GM18499 (cell line): ENCODE results near the gene S100A2.

Source experiments
- ATAC-seq: cut with Tn5 transposase; IDR thresholded peaks from one replicate; pipeline ENCODE4 v1.9.1; 2021; ENCODE audit warnings: moderate number of reproducible peaks; ENCODE audit not compliant: insufficient read depth, unreplicated experiment

Gene S100A2

DNA sequence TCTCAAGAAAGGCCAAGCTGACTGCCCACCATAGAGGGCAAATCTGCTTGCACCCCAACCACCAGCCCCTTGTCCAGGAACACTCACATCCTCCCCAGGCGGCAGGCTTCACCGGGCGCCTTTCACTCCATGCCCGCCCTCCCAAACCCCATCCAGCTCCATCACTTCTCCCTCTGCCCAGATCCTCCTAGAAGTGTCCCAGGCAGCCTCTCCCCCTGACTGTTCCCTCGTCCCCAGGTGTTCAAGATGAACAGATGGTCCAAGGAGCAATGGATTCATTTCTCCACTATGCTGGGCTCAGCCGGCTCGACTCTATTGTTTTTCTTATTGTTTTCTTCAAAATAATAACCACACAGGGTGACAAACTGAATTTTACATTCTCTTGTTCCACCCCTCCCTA, 52.0 kb downstream of the S100A2 start:
- ATAC-seq, result no peak

DNA sequence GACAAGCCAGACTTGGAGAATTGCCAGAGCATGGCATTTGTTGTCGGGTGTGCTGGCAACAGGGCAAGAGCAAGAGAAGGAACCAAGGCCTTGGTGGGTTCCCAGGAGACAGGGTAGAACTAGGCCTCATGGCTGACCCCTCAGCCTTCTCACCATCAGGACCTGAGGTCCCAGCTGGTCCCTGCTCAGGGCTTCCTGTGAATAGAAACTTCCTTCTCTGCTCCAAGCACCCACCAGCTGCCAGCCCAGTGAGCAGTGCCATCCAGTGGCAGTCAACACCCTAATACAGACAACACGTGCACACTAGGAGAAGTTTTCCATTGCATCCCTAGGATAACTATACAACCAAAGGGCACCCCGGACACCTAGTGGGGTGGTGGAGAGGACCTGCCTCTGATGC, 52.6 kb downstream of the S100A2 start:
- ATAC-seq, result no peak
